ENCODE data around the gene GIMAP7. TPM values are rescaled to one million over a fixed set of nuclear protein-coding genes. Genes with fewer than 3 reads are reported as not detected.

Gene GIMAP7
- polyA plus RNA-seq, 3 donors, result 9.3 to 47.2 (median 43.4) TPM

DNA sequence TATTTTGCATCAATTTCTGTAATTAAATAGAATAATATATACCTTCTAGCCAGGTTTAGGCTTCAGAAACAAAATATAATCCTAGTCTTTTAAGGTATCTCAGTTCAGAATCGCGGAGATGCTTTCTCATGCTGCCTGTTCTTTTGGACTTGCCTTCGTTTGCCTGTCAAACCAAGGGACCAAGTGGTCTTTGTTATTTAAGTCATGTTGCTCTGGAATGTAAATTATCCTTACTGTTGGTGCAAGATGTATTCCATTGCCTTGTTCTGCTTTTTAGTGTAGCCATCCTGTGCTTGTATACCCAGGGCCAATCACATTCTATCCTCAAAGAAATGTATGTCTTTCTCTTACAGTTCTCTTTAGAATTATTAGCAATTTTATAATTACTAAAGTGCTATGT, 51.5 kb downstream of the GIMAP7 start:
- no peak overlapping the region for H3K27ac ChIP-seq (ENCODE audit: low read depth, low read length)
- 46 to 82% (median 62%) methylated on average over 3 of the region's 3 CpGs for WGBS, 3 donors

DNA sequence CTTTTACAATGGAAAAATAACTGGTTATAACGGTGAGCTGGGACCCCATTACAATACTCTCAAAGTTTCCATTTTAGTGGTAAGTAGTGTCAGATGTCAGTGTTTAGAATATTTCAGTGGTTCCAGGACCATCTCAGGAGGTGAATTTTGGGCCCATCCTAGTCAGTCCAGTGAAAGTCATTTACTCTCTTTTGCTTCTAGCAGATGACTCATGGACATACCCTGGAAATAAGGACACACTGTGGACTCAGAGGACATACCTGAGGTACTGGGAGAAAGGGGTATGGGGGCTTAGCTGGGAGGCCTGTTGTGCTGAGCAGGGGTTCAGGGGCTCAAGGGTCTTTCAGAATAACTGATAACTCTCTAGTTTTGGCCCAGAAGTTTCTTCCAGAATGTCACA, 51.9 kb downstream of the GIMAP7 start:
- no peak overlapping the region for H3K27ac ChIP-seq (ENCODE audit: low read depth, low read length)
- 83 to 95% (median 85%) methylated on average over 1 of the region's 1 CpG for WGBS, 3 donors

- no peak within 1 kb of the TSS for H3K27ac ChIP-seq (ENCODE audit: low read depth, low read length)
- 41 to 53% (median 47%) methylated on average over 9 of the region's 9 CpGs for WGBS, 3 donors
These were observed 52.5 kb downstream of the GIMAP7 start, which contains the start of gene GIMAP4 for GRCh38 chr7:150567169-150567568. GIMAP4 (plus strand) TSS chr7:150567390; CDS start chr7:150569902, 2,512 bp downstream.

- WGBS, 3 donors, result 46 to 48% (median 48%) methylated on average over 3 of the region's 3 CpGs
- H3K27ac ChIP-seq (ENCODE audit: low read depth, low read length), result no peak overlapping the region
These were observed 53.2 kb downstream of the GIMAP7 start for GRCh38 chr7:150567871-150568301.

- 28 to 79% (median 74%) methylated on average over 2 of the region's 2 CpGs for WGBS, 3 donors
- no peak overlapping the region for H3K27ac ChIP-seq (ENCODE audit: low read depth, low read length)
These were observed 54.0 kb downstream of the GIMAP7 start for GRCh38 chr7:150568714-150569113.

DNA sequence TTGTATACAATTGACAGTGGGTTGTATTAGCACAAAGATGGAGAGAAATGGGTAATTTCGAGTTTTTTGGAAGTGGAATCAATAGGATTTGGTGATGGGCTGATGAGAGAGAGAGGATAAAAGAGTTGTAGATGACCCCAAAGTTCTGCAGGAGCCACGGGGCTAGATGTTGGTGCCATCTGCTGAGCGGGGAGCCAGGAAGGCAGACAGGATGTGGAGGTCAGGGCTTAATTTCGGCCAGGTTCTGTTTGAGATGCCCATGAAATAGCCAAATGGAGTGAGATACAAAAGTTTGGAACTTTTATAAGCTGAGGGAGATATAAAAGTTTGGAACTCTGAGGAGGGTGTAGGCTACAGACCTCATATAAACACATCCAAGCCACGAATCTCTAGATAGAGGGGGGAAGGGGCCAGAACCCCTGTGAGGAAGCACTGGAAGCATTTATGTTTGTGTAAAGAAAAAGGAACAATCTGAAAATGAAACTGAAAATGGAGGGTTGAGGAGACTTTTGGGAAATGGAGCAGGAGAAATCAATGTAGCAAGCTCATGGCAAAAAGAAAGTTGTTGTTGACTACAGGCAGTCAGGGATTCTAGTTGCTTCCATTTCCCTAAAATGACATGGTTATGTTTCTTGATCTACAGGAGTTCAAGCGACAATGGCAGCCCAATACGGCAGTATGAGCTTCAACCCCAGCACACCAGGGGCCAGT, 54.7 kb downstream of the GIMAP7 start:
- 51 to 59% (median 54%) methylated on average over 7 of the region's 7 CpGs for WGBS, 3 donors
- H3K27ac ChIP-seq (ENCODE audit: low read depth, low read length), result no peak overlapping the region

Other genes starting within 250 kb of the GIMAP7 start
- gene LRRC61, start 191.5 kb upstream of the GIMAP7 start, polyA plus RNA-seq, result 10 to 100 TPM in 1 of 3 donors, 1 to 10 TPM in 2; 1.3 to 12.1 (median 8.6) TPM
- gene ACTR3C, start 191.3 kb upstream of the GIMAP7 start, polyA plus RNA-seq, result 1 to 10 TPM; 2.0 to 8.4 (median 3.5) TPM
- 100 to 1,000 TPM; 206 to 478 (median 353) TPM for gene RARRES2, start 173.2 kb upstream of the GIMAP7 start, polyA plus RNA-seq
- 10 to 100 TPM; 23.1 to 64.3 (median 59.3) TPM for gene REPIN1, start 146.1 kb upstream of the GIMAP7 start, polyA plus RNA-seq
- 1 to 10 TPM; 1.1 to 2.8 (median 1.5) TPM for gene ZNF775, start 135.5 kb upstream of the GIMAP7 start, polyA plus RNA-seq
- 10 to 100 TPM in 2 of 3 donors, 1 to 10 TPM in 1; 3.6 to 12.7 (median 12.1) TPM for gene GIMAP8, start 64.2 kb upstream of the GIMAP7 start, polyA plus RNA-seq
- gene GIMAP4, start 52.5 kb downstream of the GIMAP7 start, polyA plus RNA-seq, result 10 to 100 TPM in 2 of 3 donors, 1 to 10 TPM in 1; 9.4 to 47.3 (median 31.1) TPM
- 10 to 100 TPM in 2 of 3 donors, 1 to 10 TPM in 1; 7.5 to 33.4 (median 23.2) TPM for gene GIMAP6, start 117.5 kb downstream of the GIMAP7 start, polyA plus RNA-seq
- gene GIMAP2, start 170.8 kb downstream of the GIMAP7 start, polyA plus RNA-seq, result 1 to 10 TPM; 2.5 to 8.3 (median 5.9) TPM
- gene GIMAP1, start 201.7 kb downstream of the GIMAP7 start, polyA plus RNA-seq, result 10 to 100 TPM in 1 of 3 donors, 1 to 10 TPM in 2; 1.9 to 10.1 (median 6.9) TPM
- gene GIMAP5, start 222.5 kb downstream of the GIMAP7 start, polyA plus RNA-seq, result 10 to 100 TPM in 2 of 3 donors, 1 to 10 TPM in 1; 7.2 to 42.8 (median 40.2) TPM

Data from adipose tissue (tissue), 3 donors.